Measurements from ENCODE around the gene KIAA1217. TPM values are rescaled to one million over a fixed set of nuclear protein-coding genes. Genes with fewer than 3 reads are reported as not detected.

KIAA1217 gene
- polyA plus RNA-seq, 3 donors = not detected

DNA sequence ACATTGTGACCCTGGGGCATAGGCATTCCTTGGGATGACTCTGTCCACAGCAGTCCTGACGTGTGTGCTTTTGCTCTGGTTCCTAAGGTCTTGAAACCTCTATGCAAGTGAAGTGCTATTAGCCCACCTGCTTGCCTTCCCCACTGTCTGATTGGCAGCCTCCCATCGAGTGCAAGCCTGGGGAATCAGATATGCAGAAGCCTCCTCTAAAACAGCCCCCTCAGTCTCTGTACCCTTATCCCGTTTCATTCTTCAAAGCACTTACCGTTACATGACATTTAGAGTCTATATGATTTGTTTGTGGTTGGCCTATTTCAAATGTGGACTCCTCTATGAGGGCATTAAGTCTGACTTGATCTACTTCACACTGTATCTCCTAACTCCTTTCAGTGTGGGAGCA is 4.3 kb downstream of the KIAA1217 start:
- no peak for TF ChIP-seq CTCF (IDR thresholded peaks at IDR 0.05)
- Histone ChIP-seq H3K4me3 (replicated peaks in 1 of 3; ENCODE audit: low read depth in 2 of 3, low read length in 3 of 3) (no peak overlapping the region), H3K79me2 (ENCODE audit: insufficient read depth, low read length) (no peaks in the 10 kb centered on the region), H3K36me3 (replicated peaks in 1 of 2; ENCODE audit: control insufficient read depth in 1 of 2, insufficient read depth in 2 of 2, low read length in 2 of 2) (no peaks in the 10 kb centered on the region), H3K9ac (ENCODE audit: insufficient read depth, low read length, poor library complexity, severe bottlenecking) (no peak overlapping the region), H3K4me2 (replicated peaks; ENCODE audit: extremely low read depth, low read length, poor library complexity, severe bottlenecking) (no peak overlapping the region), H3K4me1 (ENCODE audit: control insufficient read depth in 1 of 2, insufficient read depth in 2 of 2, low read length in 2 of 2) (no peaks in the 10 kb centered on the region), H4K20me1 (ENCODE audit: insufficient read depth, low read length) (no peaks in the 10 kb centered on the region), H3K9me3 (replicated peaks in 1 of 2; ENCODE audit: control insufficient read depth in 1 of 2, insufficient read depth in 1 of 2, low read length in 2 of 2) (no peaks in the 10 kb centered on the region), H3K27ac (ENCODE audit: low read depth in 1 of 2, low read length in 2 of 2) (no peak overlapping the region), H2AFZ (ENCODE audit: insufficient read depth, low read depth, low read length, poor library complexity, severe bottlenecking) (no peak overlapping the region), H3K27me3 (ENCODE audit: control insufficient read depth in 2 of 2, insufficient read depth in 2 of 2, low read length in 2 of 2) (peaks cover 21 to 24% of the 10 kb centered on the region in 2 donors)
- Mint-ChIP-seq H3K27me3 (ENCODE audit: low read depth in 3 of 3) (peaks cover 25 to 26% (median 25%) of the 10 kb centered on the region in 3 donors), H3K9me3 (peaks cover 0 to 9% (median 3%) of the 10 kb centered on the region in 7 donors), H3K4me3 (no peak overlapping the region), H3K4me1 (peaks cover 7% of the 10 kb centered on the region), H3K27ac (no peak overlapping the region), H3K36me3 (no peaks in the 10 kb centered on the region)
- WGBS (ENCODE audit: insufficient coverage) = 92% methylated on average over 1 of the region's 4 CpGs
- no peak for DNase-seq
- intact Hi-C loops (cut with micrococcal nuclease) = no loop called here

DNA sequence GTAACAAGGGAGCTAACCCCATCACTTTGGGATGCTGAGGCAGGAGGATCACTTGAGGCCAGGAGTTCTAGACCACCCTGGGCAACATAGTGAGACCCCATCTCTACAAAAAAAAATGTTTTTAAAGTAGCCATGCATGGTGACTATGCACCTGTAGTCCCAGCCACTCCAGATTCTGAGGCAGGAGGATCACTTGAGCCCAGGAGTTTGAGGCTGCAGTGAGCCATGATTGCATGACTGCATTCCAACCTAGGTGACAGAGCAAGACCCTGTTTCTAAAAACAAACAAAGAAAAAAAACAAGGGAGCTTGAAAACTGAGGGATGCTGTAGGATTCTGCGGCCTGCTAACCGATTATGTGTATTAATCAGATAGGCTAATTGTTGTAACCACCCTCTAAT is 4.9 kb downstream of the KIAA1217 start:
- H3K36me3 Mint-ChIP-seq = no peaks in the 10 kb centered on the region
- no peaks in the 10 kb centered on the region for H3K9me3 ChIP-seq (replicated peaks in 1 of 2; ENCODE audit: control insufficient read depth in 1 of 2, insufficient read depth in 1 of 2, low read length in 2 of 2)
- H3K27ac Mint-ChIP-seq = no peak overlapping the region
- no peaks in the 10 kb centered on the region for H4K20me1 ChIP-seq (ENCODE audit: insufficient read depth, low read length)
- no peaks in the 10 kb centered on the region for H3K36me3 ChIP-seq (replicated peaks in 1 of 2; ENCODE audit: control insufficient read depth in 1 of 2, insufficient read depth in 2 of 2, low read length in 2 of 2)
- peaks cover 0 to 9% (median 2%) of the 10 kb centered on the region in 7 donors for H3K9me3 Mint-ChIP-seq
- H3K4me1 Mint-ChIP-seq = peaks cover 4% of the 10 kb centered on the region
- no peak overlapping the region for H3K27ac ChIP-seq (ENCODE audit: low read depth in 1 of 2, low read length in 2 of 2)
- no peak overlapping the region for H2AFZ ChIP-seq (ENCODE audit: insufficient read depth, low read depth, low read length, poor library complexity, severe bottlenecking)
- intact Hi-C loops (cut with micrococcal nuclease) = no loop called here
- no peak overlapping the region for H3K4me2 ChIP-seq (replicated peaks; ENCODE audit: extremely low read depth, low read length, poor library complexity, severe bottlenecking)
- no peaks in the 10 kb centered on the region for H3K4me1 ChIP-seq (ENCODE audit: control insufficient read depth in 1 of 2, insufficient read depth in 2 of 2, low read length in 2 of 2)
- peaks cover 16 to 18% of the 10 kb centered on the region in 2 donors for H3K27me3 ChIP-seq (ENCODE audit: control insufficient read depth in 2 of 2, insufficient read depth in 2 of 2, low read length in 2 of 2)
- peaks cover 19 to 20% (median 20%) of the 10 kb centered on the region in 3 donors for H3K27me3 Mint-ChIP-seq (ENCODE audit: low read depth in 3 of 3)
- no peaks in the 10 kb centered on the region for H3K79me2 ChIP-seq (ENCODE audit: insufficient read depth, low read length)
- DNase-seq = no peak
- H3K4me3 ChIP-seq (replicated peaks in 1 of 3; ENCODE audit: low read depth in 2 of 3, low read length in 3 of 3) = no peak overlapping the region
- H3K4me3 Mint-ChIP-seq = no peak overlapping the region
- H3K9ac ChIP-seq (ENCODE audit: insufficient read depth, low read length, poor library complexity, severe bottlenecking) = no peak overlapping the region
- TF ChIP-seq CTCF (IDR thresholded peaks at IDR 0.05) = no peak
- no CpG with 5 or more reads among the region's 2 CpGs for WGBS (ENCODE audit: insufficient coverage)
